ENCODE results near the gene MSANTD3.

The MSANTD3 gene

GRCh38 chr9:100488177-100488576 is 61.2 kb downstream of the MSANTD3 start:
- ChIA-PET POLR2A (no interaction called here), CTCF (no interaction called here)
- DNase-seq (ENCODE audit: extremely low spot score), result no peak
- TF ChIP-seq FOXM1 (IDR thresholded peaks at IDR 0.05; ENCODE audit: borderline replicate concordance), result no peak
- TF ChIP-seq L3MBTL2 (conservative IDR thresholded peaks at IDR 0.05), result no peak
- TF ChIP-seq CTBP1 (IDR thresholded peaks at IDR 0.05; ENCODE audit: borderline replicate concordance), result no peak
- TF ChIP-seq HDGF (IDR thresholded peaks at IDR 0.05; ENCODE audit: borderline replicate concordance), result no peak
- TF ChIP-seq FOXA1 (IDR thresholded peaks at IDR 0.05), result no peak
- no peak for TF ChIP-seq TARDBP (IDR thresholded peaks at IDR 0.05)
- no peak for TF ChIP-seq BHLHE40 (IDR thresholded peaks at IDR 0.05; ENCODE audit: borderline replicate concordance)
- TF ChIP-seq SUZ12 (IDR thresholded peaks at IDR 0.05), result no peak
- no peak for TF ChIP-seq SP1 (IDR thresholded peaks at IDR 0.05)
- TF ChIP-seq ELF4 (IDR thresholded peaks at IDR 0.05), result no peak
- no peak for TF ChIP-seq PKNOX1 (IDR thresholded peaks at IDR 0.05)
- TF ChIP-seq FOXK2 (IDR thresholded peaks at IDR 0.05), result no peak
- no peak for TF ChIP-seq LEF1 (IDR thresholded peaks at IDR 0.05; ENCODE audit: borderline replicate concordance)

DNA sequence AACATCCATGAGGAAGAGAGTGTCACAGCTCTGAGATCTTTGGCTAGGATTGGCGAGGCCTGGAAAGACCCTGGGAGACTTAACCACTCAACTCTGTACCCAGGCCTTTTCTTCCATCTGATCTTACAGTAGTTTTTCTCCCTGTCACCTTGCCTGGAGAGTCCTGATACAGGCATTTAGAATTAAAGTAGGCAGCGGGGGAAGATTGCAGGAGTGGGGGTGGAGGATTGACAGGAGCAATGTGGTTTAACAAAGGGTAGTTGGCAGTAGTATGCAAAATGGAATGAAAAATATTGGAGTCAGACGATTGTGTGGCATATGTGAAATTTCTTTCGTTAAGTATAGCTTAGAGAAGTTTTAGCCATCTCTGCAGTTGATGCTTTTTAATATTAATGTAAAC is 62.9 kb downstream of the MSANTD3 start:
- no peak for TF ChIP-seq FOXA1 (IDR thresholded peaks at IDR 0.05)
- TF ChIP-seq ELF4 (IDR thresholded peaks at IDR 0.05), result no peak
- no peak for TF ChIP-seq L3MBTL2 (conservative IDR thresholded peaks at IDR 0.05)
- TF ChIP-seq LEF1 (IDR thresholded peaks at IDR 0.05; ENCODE audit: borderline replicate concordance), result no peak
- no peak for DNase-seq (ENCODE audit: extremely low spot score)
- POLR2A ChIA-PET, result no interaction called here
- CTCF ChIA-PET, result no interaction called here

- no peak for TF ChIP-seq L3MBTL2 (conservative IDR thresholded peaks at IDR 0.05)
- TF ChIP-seq PKNOX1 (IDR thresholded peaks at IDR 0.05), result no peak
- no peak for TF ChIP-seq ARNT (IDR thresholded peaks at IDR 0.05)
- DNase-seq (ENCODE audit: extremely low spot score), result no peak
- POLR2A ChIA-PET, result no interaction called here
- CTCF ChIA-PET, result no interaction called here
These were observed 66.0 kb downstream of the MSANTD3 start for GRCh38 chr9:100492952-100493351.

DNA sequence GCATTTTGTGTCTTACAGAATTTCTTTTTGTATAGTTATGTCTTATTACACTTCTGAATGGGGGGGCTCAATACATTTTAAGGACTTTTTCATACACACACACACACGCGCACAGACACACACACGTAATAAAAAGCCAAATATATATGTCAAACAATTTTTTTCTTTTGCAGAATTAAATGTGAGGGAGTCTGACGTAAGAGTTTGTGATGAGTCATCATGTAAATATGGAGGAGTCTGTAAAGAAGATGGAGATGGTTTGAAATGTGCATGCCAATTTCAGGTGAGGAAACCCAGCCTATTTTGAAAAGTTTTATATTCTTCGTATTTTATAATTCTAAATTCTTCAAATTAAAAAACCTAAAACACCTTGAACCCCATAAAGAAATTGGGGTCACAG is 71.6 kb downstream of the MSANTD3 start:
- no peak for DNase-seq (ENCODE audit: extremely low spot score)
- TF ChIP-seq FOXA1 (IDR thresholded peaks at IDR 0.05), result no peak
- no peak for TF ChIP-seq HDGF (IDR thresholded peaks at IDR 0.05; ENCODE audit: borderline replicate concordance)
- no peak for TF ChIP-seq ZNF384 (IDR thresholded peaks at IDR 0.05)
- TF ChIP-seq ELF4 (IDR thresholded peaks at IDR 0.05), result no peak
- TF ChIP-seq PKNOX1 (IDR thresholded peaks at IDR 0.05), result no peak
- no peak for TF ChIP-seq SP1 (IDR thresholded peaks at IDR 0.05)
- TF ChIP-seq CTBP1 (IDR thresholded peaks at IDR 0.05; ENCODE audit: borderline replicate concordance), result no peak
- TF ChIP-seq ARNT (IDR thresholded peaks at IDR 0.05), result no peak
- no peak for TF ChIP-seq NFRKB (IDR thresholded peaks at IDR 0.05)
- TF ChIP-seq LEF1 (IDR thresholded peaks at IDR 0.05; ENCODE audit: borderline replicate concordance), result no peak
- no peak for TF ChIP-seq SUZ12 (IDR thresholded peaks at IDR 0.05)
- TF ChIP-seq BHLHE40 (IDR thresholded peaks at IDR 0.05; ENCODE audit: borderline replicate concordance), result no peak
- no peak for TF ChIP-seq TARDBP (IDR thresholded peaks at IDR 0.05)
- no peak for TF ChIP-seq FOXM1 (IDR thresholded peaks at IDR 0.05; ENCODE audit: borderline replicate concordance)
- no peak for TF ChIP-seq L3MBTL2 (conservative IDR thresholded peaks at IDR 0.05)
- no peak for TF ChIP-seq FOXK2 (IDR thresholded peaks at IDR 0.05)
- CTCF ChIA-PET, result no interaction called here
- POLR2A ChIA-PET, result no interaction called here

DNA sequence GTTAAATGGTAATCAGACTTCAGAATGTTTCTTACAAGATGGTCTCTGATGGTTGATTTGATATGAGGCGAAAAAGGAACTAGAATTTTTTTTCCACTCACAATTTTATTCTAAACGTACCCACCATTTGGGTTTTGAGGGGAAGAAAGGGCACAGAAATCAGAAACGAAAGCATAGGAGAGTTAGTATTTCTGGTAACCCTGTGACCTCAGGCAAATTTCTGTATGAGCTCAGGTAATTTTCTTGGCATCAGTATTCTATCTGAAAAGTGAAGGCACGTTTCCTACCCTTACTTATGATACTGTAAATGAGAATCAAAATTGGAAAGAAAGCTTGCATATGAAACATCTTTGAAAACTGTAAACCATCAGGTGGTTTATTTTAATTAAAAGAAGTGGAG is 72.5 kb downstream of the MSANTD3 start:
- ChIA-PET CTCF (no interaction called here), POLR2A (no interaction called here)
- TF ChIP-seq ZNF384 (IDR thresholded peaks at IDR 0.05) (no peak), L3MBTL2 (conservative IDR thresholded peaks at IDR 0.05) (no peak), PKNOX1 (IDR thresholded peaks at IDR 0.05) (no peak), HDGF (IDR thresholded peaks at IDR 0.05; ENCODE audit: borderline replicate concordance) (no peak), FOXM1 (IDR thresholded peaks at IDR 0.05; ENCODE audit: borderline replicate concordance) (no peak), SP1 (IDR thresholded peaks at IDR 0.05) (no peak), NFRKB (IDR thresholded peaks at IDR 0.05) (no peak), ELF4 (IDR thresholded peaks at IDR 0.05) (no peak), ARNT (IDR thresholded peaks at IDR 0.05) (no peak), TARDBP (IDR thresholded peaks at IDR 0.05) (no peak), BHLHE40 (IDR thresholded peaks at IDR 0.05; ENCODE audit: borderline replicate concordance) (no peak), LEF1 (IDR thresholded peaks at IDR 0.05; ENCODE audit: borderline replicate concordance) (no peak), FOXK2 (IDR thresholded peaks at IDR 0.05) (no peak), FOXA1 (IDR thresholded peaks at IDR 0.05) (no peak)
- no peak for DNase-seq (ENCODE audit: extremely low spot score)

DNA sequence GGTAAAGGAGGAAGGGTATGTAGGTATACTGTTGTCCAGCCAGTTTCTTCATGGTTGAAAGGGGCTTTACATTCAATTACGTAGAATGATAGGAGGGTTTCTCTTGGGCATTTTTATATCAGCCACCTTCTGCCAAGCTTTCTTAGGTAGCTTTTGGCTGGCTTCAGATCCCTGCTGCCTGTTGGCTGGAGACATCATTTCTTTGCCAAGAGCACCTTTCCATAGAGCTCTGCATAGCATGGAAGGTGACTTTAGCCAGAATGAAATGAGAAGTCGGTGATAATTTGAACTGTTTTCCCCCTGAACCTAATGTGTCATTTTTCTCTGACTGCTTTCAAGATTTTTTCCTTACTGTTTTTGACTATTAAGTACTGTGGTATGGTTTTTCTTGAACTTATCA is 72.9 kb downstream of the MSANTD3 start:
- POLR2A ChIA-PET, result no interaction called here
- TF ChIP-seq TARDBP (IDR thresholded peaks at IDR 0.05) (no peak), CTBP1 (IDR thresholded peaks at IDR 0.05; ENCODE audit: borderline replicate concordance) (no peak), SP1 (IDR thresholded peaks at IDR 0.05) (no peak), ARNT (IDR thresholded peaks at IDR 0.05) (no peak), ZNF384 (IDR thresholded peaks at IDR 0.05) (no peak), FOXM1 (IDR thresholded peaks at IDR 0.05; ENCODE audit: borderline replicate concordance) (no peak), BHLHE40 (IDR thresholded peaks at IDR 0.05; ENCODE audit: borderline replicate concordance) (no peak), L3MBTL2 (conservative IDR thresholded peaks at IDR 0.05) (no peak), PKNOX1 (IDR thresholded peaks at IDR 0.05) (no peak), ELF4 (IDR thresholded peaks at IDR 0.05) (no peak), FOXA1 (IDR thresholded peaks at IDR 0.05) (no peak), LEF1 (IDR thresholded peaks at IDR 0.05; ENCODE audit: borderline replicate concordance) (no peak), FOXK2 (IDR thresholded peaks at IDR 0.05) (no peak), HDGF (IDR thresholded peaks at IDR 0.05; ENCODE audit: borderline replicate concordance) (no peak), NFRKB (IDR thresholded peaks at IDR 0.05) (no peak)
- CTCF ChIA-PET, result no interaction called here
- no peak for DNase-seq (ENCODE audit: extremely low spot score)

All from HEK293T (cell line).